Neural cell (in vitro differentiated cells): Measurements from ENCODE around the gene NACC2.

Experiments
- EP300 ChIP-seq: fragments of 450-650 bp; conservative IDR thresholded peaks from 2 replicates; pipeline ENCODE4 v1.6.1; 2014; ENCODE audit warnings: antibody characterized with exemption, mild to moderate bottlenecking, moderate library complexity; ENCODE audit not compliant: poor library complexity, severe bottlenecking
- EZH2 ChIP-seq: fragments of 200-600, 300-800 bp; shearing (Covaris generic), sonication (generic); IDR thresholded peaks from 2 replicates; pipeline ENCODE4 v1.6.1; 2014; ENCODE audit warnings: antibody characterized with exemption, low read length, borderline replicate concordance, mild to moderate bottlenecking; ENCODE audit not compliant: insufficient read depth, poor library complexity, severe bottlenecking
- MXI1 ChIP-seq: fragments of 450-650 bp; conservative IDR thresholded peaks from 2 replicates; pipeline ENCODE4 v1.6.1; 2014; ENCODE audit warnings: antibody characterized with exemption, mild to moderate bottlenecking; ENCODE audit not compliant: poor library complexity, severe bottlenecking
- SMC3 ChIP-seq: fragments of 450-650 bp; conservative IDR thresholded peaks from 2 replicates; pipeline ENCODE4 v1.6.1; 2014; ENCODE audit warnings: antibody characterized with exemption, mild to moderate bottlenecking, moderate library complexity; ENCODE audit not compliant: poor library complexity
- TF ChIP-seq, protein P1 (sequence below): fragments of 450-650 bp; IDR thresholded peaks from 2 replicates; pipeline ENCODE4 v1.5.1; 2014; ENCODE audit warnings: antibody characterized with exemption, mild to moderate bottlenecking, moderate library complexity; ENCODE audit not compliant: poor library complexity, severe bottlenecking
- TF ChIP-seq, protein P2 (sequence below): IDR thresholded peaks from 2 replicates; pipeline ENCODE4 v1.6.1; 2012; ENCODE audit warnings: borderline replicate concordance

DNA sequence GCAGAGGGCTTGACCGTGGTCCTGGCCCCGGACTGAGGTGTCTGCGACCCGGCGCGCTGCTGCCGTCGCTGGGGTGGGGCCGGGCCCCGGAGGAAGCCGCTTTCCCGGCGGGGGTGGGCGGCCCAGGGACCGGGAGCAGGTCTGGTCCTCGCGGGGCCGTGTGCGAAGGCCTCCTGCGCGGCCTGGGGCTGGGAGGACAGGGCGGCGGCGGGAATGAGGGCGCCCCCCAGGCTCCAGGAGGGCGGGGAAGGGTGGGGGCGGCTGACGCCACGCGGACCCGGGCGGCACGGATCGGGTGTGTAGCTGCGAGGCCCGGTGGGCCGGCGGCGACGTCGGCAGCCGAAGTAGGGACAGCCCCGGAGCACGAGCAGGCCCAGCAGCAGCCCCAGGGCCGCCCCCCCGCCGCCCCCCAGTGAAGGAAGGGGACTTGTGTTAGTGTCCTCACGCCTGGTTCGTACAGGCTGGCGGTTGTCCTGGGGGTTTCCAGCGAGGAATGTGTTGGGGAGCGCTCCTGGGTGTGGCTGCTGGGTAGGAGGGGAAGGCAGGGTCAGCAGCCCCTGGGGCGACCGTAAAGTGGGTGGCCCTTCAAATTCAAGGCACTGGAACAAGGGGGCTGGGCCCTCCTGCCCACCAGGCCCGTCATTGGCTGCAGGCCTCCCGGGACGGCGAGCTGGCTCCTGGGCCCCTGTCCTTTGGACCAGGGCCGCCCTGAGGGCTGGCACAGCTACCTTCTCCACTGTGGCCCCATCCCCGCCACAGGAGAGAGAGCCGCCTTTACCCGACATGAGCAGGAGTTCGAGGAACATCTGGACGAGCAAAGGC lies 24.2 kb upstream of the NACC2 start:
- no peak for TF ChIP-seq EZH2
- TF ChIP-seq, protein P1, sequence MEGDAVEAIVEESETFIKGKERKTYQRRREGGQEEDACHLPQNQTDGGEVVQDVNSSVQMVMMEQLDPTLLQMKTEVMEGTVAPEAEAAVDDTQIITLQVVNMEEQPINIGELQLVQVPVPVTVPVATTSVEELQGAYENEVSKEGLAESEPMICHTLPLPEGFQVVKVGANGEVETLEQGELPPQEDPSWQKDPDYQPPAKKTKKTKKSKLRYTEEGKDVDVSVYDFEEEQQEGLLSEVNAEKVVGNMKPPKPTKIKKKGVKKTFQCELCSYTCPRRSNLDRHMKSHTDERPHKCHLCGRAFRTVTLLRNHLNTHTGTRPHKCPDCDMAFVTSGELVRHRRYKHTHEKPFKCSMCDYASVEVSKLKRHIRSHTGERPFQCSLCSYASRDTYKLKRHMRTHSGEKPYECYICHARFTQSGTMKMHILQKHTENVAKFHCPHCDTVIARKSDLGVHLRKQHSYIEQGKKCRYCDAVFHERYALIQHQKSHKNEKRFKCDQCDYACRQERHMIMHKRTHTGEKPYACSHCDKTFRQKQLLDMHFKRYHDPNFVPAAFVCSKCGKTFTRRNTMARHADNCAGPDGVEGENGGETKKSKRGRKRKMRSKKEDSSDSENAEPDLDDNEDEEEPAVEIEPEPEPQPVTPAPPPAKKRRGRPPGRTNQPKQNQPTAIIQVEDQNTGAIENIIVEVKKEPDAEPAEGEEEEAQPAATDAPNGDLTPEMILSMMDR, result no peak
- TF ChIP-seq, protein P2, sequence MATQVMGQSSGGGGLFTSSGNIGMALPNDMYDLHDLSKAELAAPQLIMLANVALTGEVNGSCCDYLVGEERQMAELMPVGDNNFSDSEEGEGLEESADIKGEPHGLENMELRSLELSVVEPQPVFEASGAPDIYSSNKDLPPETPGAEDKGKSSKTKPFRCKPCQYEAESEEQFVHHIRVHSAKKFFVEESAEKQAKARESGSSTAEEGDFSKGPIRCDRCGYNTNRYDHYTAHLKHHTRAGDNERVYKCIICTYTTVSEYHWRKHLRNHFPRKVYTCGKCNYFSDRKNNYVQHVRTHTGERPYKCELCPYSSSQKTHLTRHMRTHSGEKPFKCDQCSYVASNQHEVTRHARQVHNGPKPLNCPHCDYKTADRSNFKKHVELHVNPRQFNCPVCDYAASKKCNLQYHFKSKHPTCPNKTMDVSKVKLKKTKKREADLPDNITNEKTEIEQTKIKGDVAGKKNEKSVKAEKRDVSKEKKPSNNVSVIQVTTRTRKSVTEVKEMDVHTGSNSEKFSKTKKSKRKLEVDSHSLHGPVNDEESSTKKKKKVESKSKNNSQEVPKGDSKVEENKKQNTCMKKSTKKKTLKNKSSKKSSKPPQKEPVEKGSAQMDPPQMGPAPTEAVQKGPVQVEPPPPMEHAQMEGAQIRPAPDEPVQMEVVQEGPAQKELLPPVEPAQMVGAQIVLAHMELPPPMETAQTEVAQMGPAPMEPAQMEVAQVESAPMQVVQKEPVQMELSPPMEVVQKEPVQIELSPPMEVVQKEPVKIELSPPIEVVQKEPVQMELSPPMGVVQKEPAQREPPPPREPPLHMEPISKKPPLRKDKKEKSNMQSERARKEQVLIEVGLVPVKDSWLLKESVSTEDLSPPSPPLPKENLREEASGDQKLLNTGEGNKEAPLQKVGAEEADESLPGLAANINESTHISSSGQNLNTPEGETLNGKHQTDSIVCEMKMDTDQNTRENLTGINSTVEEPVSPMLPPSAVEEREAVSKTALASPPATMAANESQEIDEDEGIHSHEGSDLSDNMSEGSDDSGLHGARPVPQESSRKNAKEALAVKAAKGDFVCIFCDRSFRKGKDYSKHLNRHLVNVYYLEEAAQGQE, result peak; percentile 75
- no peak for TF ChIP-seq SMC3
- no peak for TF ChIP-seq EP300
- no peak for TF ChIP-seq MXI1
